Erythroblast (primary cell): ENCODE data around the gene MYO1F.
A peak's percentile ranks its signal among the peaks of the same experiment; 100 is the strongest.

Experiments used
- DNase-seq, 2 experiments: peaks; one replicate each; lab custom pipeline; 2025; lab: John Stamatoyannopoulos, UW
- GATA1 ChIP-seq: IDR thresholded peaks from 2 replicates; pipeline ENCODE4 v1.6.1; 2011; ENCODE audit warnings: low read depth, mild to moderate bottlenecking, control low read depth, low read length, moderate library complexity
- POLR2A ChIP-seq: IDR thresholded peaks from 2 replicates; pipeline ENCODE4 v1.6.1; 2011; ENCODE audit warnings: mild to moderate bottlenecking, low read length

The MYO1F gene

DNA sequence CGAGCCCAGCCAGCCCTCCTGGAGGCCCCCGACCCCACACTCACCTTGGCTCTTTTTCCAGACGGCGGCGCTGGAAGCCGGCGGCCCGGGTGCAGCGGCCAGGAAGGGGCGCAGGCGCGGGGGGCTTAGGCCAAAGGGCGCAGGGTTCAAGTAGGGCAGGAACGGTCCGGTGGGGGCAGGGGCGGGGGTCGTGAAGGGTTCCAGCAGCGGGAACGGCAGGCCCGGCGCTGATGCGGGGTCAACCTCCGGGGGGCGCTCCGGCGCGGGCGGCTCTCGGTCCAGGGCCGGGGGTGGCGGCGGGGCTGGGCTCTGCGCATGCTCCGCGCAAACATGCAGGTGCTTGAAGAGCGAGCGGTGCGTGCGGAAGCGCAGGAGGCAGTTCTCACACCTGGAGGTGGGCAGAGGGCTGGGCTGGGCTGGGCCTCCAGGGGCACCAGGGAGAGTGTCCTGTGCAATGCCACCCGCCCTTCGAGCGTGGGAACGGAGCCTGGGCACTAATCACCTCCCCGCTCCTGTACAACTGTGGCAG lies 65.6 kb downstream of the MYO1F start:
- TF ChIP-seq POLR2A (no peak), GATA1 (no peak)
- DNase-seq, result no peak

DNA sequence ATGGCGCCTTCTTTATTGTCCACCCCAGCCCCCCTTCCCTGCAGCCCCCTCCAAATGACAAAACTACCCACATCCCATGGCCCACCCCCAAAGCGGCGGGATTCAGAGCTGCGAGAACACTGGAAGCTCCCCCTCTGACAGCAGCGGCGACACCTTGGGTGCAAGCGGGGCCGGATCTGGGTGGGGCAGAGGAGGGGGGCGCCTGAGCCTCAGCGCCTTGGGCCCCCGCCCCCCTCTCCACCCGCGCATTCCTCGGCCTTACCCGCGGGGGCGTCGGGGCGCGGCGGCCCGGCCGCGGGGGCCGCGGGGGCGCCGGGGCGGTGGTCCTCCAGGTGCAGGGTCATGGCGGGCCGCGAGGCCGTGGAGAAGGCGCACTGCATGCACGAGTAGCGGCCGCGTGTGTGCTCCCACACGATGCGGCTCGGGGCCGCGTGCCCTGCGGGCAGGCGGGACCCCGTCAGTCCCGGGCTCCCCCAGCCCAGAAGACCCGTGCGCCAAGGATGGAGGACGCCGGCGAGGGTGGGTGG lies 66.6 kb downstream of the MYO1F start:
- TF ChIP-seq POLR2A (no peak), GATA1 (no peak)
- DNase-seq, result no peak

DNA sequence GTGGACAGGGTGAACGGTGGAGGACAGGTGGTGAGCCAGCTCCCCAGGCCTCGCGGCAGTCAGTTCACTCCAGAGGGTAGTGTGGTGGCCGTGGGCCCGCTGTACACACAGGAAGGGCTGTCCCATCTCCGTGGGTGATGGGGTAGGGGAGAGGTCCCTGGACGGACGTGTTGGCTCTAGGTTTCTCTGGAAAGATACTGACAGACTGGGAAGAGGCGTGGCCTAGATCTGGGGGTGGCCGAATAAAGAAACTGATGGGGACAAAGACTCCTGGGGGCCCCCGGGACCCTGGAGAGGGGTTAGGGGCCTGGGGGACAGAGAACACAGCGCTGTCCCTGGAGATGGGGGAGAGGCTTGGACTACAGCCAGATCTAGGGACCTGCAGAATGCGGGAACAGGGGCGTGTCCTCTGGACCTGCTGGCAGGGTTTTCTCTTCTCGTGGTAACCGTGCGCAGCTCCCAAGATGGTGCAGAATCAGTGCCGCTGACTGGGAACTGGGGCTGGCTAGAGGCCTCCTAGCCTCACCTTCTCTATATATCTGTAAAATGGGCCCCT lies 70.8 kb downstream of the MYO1F start:
- DNase-seq, result no peak
- TF ChIP-seq GATA1, result no peak
- no peak for TF ChIP-seq POLR2A

DNA sequence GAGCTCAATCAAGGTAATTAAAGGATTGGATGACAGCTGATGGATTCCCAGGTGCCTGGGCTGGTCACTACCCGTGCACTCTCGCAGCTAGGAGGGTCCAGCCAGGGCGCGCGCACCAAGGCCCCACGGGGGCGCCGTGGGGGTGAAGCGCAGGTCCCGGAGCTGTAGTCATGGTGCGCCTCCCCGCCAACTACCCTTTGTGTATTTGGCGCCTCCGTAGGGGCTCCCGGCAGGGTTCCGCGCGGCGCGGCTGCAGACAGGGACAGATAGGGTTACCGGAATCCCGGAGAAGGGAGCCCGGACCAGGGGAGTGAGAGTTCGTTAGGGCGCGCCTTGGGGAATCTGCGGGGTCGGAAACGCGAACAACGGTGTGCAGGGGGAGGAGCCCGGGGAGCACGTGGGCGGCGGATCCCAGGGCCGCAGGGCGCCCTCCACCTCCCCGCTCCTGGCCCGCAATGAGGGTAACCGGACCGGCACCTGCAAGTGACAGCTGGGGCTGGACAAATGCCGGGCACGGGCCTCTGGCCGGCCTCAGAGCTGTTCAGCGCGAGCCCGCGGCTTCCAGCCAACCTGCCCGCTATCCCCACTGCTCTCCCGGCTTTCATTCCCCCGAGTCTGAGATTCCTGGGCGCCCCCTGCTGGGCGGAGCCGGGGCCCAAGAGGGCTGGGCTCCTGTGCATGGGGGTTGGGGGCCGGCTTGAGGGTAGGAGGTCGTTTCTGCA lies 71.4 kb downstream of the MYO1F start:
- peak; percentile 63 to 80 for DNase-seq
- no peak for TF ChIP-seq GATA1
- TF ChIP-seq POLR2A, result no peak

DNA sequence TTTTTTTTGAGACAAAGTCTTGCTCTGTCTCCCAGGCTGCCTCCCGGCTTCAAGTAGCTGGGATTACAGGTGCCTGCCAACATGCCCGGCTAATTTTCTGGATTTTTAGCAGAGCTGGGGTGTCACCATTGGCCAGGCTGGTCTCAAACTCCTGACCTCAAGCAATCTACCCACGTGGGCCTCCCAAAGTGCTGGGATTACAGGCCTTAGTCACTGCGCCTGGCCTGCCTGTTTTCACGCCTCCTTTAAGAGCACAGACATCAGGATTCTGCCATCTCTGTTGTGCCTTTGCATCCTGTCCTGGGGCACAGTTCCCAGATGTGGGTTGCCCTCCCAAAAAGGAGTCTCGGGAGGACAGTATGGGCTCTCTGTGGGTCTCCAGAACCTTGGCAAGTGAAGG lies 72.3 kb downstream of the MYO1F start:
- no peak for TF ChIP-seq POLR2A
- no peak for DNase-seq

GRCh38 chr19:8504171-8504570 lies 73.1 kb downstream of the MYO1F start:
- peak in 1 of 2 experiments; percentile 44 for DNase-seq
- TF ChIP-seq POLR2A (no peak), GATA1 (no peak)

DNA sequence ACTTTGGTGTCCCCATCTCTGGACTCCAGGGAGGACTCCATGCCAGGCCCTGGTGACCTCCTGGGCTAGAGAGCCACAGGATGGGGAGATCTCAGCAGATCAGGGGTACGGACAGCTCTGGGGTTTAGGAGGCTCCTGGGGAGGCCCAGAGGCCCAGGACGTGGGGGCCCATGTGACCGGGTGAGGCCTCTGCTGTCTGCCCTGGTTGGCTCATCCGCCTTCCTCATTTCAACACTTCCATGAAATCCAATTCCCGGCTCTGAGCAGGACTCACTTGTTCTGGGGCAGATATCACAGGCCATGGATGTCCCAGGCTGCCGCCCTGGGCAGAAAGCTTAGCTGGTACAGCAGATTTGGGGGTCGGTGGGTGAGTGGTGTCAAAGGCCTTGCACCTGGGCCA lies 73.7 kb downstream of the MYO1F start:
- TF ChIP-seq GATA1 (no peak), POLR2A (no peak)
- no peak for DNase-seq

DNA sequence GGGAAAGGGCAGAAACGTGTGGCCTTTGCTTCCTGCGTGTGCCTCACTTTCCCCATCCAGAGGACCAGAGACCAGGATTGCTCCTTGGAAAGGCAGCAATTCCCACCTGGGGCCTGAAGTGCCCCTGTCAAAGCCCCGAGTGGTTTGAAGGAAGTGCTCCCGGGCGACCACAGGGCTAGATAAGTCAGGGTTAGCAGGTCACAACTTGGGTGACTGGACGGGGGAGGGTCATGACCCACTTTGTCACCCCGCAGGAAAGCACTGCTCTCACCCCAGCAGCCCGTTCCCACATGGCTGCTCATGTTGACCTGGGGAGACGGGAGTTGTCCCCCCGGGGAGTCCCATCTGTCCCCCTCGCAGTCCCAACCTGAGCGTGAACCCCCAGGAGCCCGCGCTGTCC lies 75.3 kb downstream of the MYO1F start:
- TF ChIP-seq GATA1 (no peak), POLR2A (no peak)
- no peak for DNase-seq

DNA sequence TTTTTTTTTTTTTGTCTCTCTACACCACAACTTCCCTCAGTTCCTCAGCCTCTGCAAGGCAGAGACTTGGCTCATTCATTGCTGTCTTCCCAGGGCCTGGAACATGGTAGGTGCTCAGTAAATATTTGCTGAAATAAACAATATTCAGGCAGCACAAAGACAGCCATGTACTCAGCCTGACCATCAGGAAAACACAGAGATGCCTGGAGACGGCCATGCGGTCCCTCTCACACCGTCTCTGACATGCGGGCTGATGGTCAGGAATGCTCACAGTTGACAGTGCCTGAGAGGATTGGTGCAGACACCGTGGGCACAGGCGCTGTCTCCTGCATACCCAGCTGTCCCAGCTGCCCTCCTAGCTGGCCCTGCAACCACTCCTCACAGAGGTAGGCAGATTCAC lies 75.7 kb downstream of the MYO1F start:
- TF ChIP-seq GATA1 (no peak), POLR2A (no peak)
- no peak for DNase-seq

DNA sequence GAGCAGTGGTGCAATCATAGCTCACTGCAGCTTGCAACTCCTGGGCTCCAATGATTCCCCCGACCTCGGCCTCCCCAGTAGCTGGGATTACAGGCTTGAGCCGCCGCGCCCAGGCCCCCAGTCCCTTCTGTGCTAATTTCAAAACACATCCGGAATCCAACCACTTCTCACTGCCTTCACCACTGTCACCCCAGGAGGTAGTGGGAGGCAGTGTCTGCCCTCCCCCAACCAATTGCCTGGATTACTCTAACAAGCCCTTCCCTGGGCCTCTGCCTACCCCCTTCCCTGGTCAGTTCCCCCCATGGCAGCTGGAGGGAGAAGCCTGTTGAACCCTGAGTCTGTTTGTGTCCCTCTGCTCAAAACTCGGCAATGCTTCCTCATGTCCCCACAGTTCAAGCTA lies 77.1 kb downstream of the MYO1F start:
- no peak for DNase-seq

GRCh38 chr19:8499048-8499833 lies 78.0 kb downstream of the MYO1F start:
- TF ChIP-seq POLR2A, result no peak
- no peak for TF ChIP-seq GATA1
- no peak for DNase-seq

More for the DNA sequence above, 77.1 kb downstream of the MYO1F start:
- TF ChIP-seq GATA1 (no peak), POLR2A (no peak)

- no peak for DNase-seq
- TF ChIP-seq GATA1, result no peak
- TF ChIP-seq POLR2A, result no peak
Measured at GRCh38 chr19:8498295-8498694, 78.9 kb downstream of the MYO1F start.

DNA sequence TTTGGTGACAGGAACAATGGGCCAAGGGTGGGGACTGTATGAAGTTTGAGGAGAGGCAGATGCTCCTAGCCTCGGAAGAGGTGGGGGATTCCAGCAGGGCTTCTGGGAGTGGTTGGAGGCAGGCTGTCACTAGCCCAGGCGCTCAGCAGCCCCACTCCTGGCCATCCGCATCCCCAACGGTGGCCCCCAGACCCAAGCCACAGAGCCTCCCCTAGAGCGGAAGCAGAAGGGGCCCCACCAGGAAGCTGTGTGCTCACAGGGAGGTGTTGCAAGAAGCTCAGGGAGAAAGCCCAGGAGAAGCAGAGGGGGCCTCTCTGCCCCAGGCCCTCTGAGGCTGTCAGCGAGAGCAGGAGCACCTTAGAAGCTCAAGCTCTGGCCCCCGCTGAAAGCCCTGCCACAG lies 83.1 kb downstream of the MYO1F start:
- DNase-seq, result no peak
- TF ChIP-seq POLR2A (no peak), GATA1 (no peak)

- TF ChIP-seq GATA1 (no peak), POLR2A (no peak)
- DNase-seq, result no peak
Measured at GRCh38 chr19:8491574-8491973, 85.7 kb downstream of the MYO1F start.

DNA sequence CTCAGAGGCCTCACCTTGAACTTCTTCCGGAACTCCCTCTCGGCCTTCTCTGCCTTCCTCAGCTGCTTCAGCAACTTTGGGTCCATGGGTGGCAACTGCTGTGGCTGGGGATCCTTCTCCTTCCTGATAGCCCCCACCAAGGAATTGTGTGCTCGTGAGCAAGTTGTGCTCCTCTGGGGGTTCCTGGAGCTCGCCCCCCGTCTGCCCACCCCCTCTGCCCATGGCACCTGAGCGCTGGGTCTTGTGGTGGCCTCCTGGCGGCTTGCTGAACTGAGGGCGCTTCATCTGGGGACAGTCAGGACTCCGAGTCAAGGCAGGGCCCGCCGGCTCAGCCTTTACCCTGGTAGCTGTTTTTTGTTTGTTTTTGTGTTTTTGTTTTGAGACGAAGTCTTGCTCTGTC lies 86.4 kb downstream of the MYO1F start:
- no peak for DNase-seq
- no peak for TF ChIP-seq GATA1
- TF ChIP-seq POLR2A, result no peak

DNA sequence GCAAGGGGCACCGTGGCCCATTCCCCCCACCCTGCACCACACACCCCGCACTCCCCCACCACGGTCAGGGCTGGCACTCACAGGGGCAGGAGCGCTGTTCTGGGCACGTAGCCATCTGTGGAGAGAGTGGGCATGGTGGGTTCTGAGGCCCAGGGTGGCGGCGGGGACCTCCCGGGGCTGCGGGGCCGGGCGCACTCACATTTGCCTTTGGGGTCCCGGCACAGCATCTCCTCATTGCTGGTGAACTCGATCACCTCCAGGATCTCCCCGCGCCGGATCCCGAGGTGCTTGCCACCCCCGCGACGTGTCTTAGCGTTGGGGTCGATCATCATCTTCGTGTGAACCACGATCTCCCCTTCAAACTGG lies 86.9 kb downstream of the MYO1F start:
- no peak for TF ChIP-seq GATA1
- TF ChIP-seq POLR2A, result no peak
- DNase-seq, result no peak
